Neural cell (in vitro differentiated cells): Measurements from ENCODE around the gene ZNF331.

Experiments
- CTCF ChIP-seq: fragments of 450-650 bp; IDR thresholded peaks from 2 replicates; pipeline ENCODE4 v1.5.1; 2014; ENCODE audit warnings: antibody characterized with exemption, mild to moderate bottlenecking, moderate library complexity; ENCODE audit not compliant: poor library complexity, severe bottlenecking
- EP300 ChIP-seq: fragments of 450-650 bp; conservative IDR thresholded peaks from 2 replicates; pipeline ENCODE4 v1.6.1; 2014; ENCODE audit warnings: antibody characterized with exemption, mild to moderate bottlenecking, moderate library complexity; ENCODE audit not compliant: poor library complexity, severe bottlenecking
- EZH2 ChIP-seq: fragments of 200-600, 300-800 bp; shearing (Covaris generic), sonication (generic); IDR thresholded peaks from 2 replicates; pipeline ENCODE4 v1.6.1; 2014; ENCODE audit warnings: antibody characterized with exemption, low read length, borderline replicate concordance, mild to moderate bottlenecking; ENCODE audit not compliant: insufficient read depth, poor library complexity, severe bottlenecking
- MXI1 ChIP-seq: fragments of 450-650 bp; conservative IDR thresholded peaks from 2 replicates; pipeline ENCODE4 v1.6.1; 2014; ENCODE audit warnings: antibody characterized with exemption, mild to moderate bottlenecking; ENCODE audit not compliant: poor library complexity, severe bottlenecking
- POLR2AphosphoS5 ChIP-seq: IDR thresholded peaks from 2 replicates; pipeline ENCODE4 v1.6.1; 2012
- RAD21 ChIP-seq: fragments of 450-650 bp; conservative IDR thresholded peaks from 2 replicates; pipeline ENCODE4 v1.6.1; 2014; ENCODE audit warnings: antibody characterized with exemption, mild to moderate bottlenecking, moderate library complexity
- REST ChIP-seq: IDR thresholded peaks from 2 replicates; pipeline ENCODE4 v1.6.1; 2012; ENCODE audit warnings: borderline replicate concordance
- SMC3 ChIP-seq: fragments of 450-650 bp; conservative IDR thresholded peaks from 2 replicates; pipeline ENCODE4 v1.6.1; 2014; ENCODE audit warnings: antibody characterized with exemption, mild to moderate bottlenecking, moderate library complexity; ENCODE audit not compliant: poor library complexity
- TAF1 ChIP-seq: IDR thresholded peaks from 2 replicates; pipeline ENCODE4 v1.6.1; 2012; ENCODE audit warnings: low read depth

- TF ChIP-seq CTCF: no peak
- no peak for TF ChIP-seq EZH2
- TF ChIP-seq EP300: no peak
- no peak for TF ChIP-seq POLR2AphosphoS5
- no peak for TF ChIP-seq MXI1
- TF ChIP-seq REST: no peak
- no peak for TF ChIP-seq TAF1
- no peak for TF ChIP-seq SMC3
- TF ChIP-seq RAD21: no peak
Measured at GRCh38 chr19:53577968-53578367, 40.0 kb downstream of the ZNF331 start.
